K562 (cell line): ENCODE data around the gene DBF4B. TPM values are rescaled to one million over a fixed set of nuclear protein-coding genes. Genes with fewer than 3 reads are reported as not detected.

Source experiments
- ATAC-seq: fragments of 200-7000 bp; cut with Tn5 transposase; 3 replicates; pipeline ENCODE4 v1.9.1; 2020; ENCODE audit warnings: moderate library complexity
- BruUV-seq: library from RNA; stranded (reverse); fragments of 400-500 nt; replicated peaks from 2 replicates; lab custom pipeline; 2021; lab: Mats Ljungman, UMichigan
- CTCF ChIA-PET: fragments of 300-600 bp; formaldehyde crosslinking; extraction: SDS; loops from one replicate; lab custom pipeline; 2021; ENCODE audit warnings: low intra/inter-chr PET ratio; lab: Yijun Ruan, JAX
- POLR2A ChIA-PET: fragments of 300-600, 350-650 bp; sonication (Branson Sonifier 250); formaldehyde crosslinking; extraction: SDS; loops from one replicate; lab custom pipeline; 2021; ENCODE audit warnings: antibody characterized with exemption, inconsistent platforms; lab: Yijun Ruan, JAX
- DNase-seq, 4 experiments: peaks; one replicate each; pipeline versions ENCODE4 v3.0.0 to v3.0.0-alpha.2; 2011 to 2018; ENCODE audit warnings: low spot score in 3 of 4, mixed read lengths in 3 of 4; ENCODE audit errors: extremely low read depth in 1 of 4
- FAIRE-seq: peaks from 2 replicates; lab custom pipeline; 2011; peaks lifted over from hg19 to GRCh38; lab: Jason Lieb, UNC
- H2AFZ ChIP-seq: 2 replicates; pipeline ENCODE4 v1.6.0; 2011; ENCODE audit warnings: low read depth, low read length, control low read depth, inconsistent platforms
- H3K27ac ChIP-seq: fragments of 200-600 bp; 3 replicates; pipeline ENCODE4 v1.8.0; 2011; ENCODE audit warnings: low read depth, mild to moderate bottlenecking, control low read depth, inconsistent platforms, low read length, moderate library complexity, mixed read lengths; ENCODE audit errors: extremely low read depth
- H3K27me3 ChIP-seq, 2 experiments: fragments of 300-600 bp in 1 of 2; 2 replicates in 1 of 2; 3 replicates in 1 of 2; pipeline versions ENCODE4 v1.6.0 to v1.8.0; 2011; ENCODE audit warnings: inconsistent platforms in 2 of 2, low read length in 2 of 2, mild to moderate bottlenecking in 1 of 2, mixed read lengths in 1 of 2, moderate library complexity in 1 of 2; ENCODE audit not compliant: control insufficient read depth in 2 of 2, insufficient read depth in 2 of 2
- H3K36me3 ChIP-seq: fragments of 300-600 bp; 3 replicates; pipeline ENCODE4 v1.8.0; 2011; ENCODE audit warnings: mild to moderate bottlenecking, low read length, inconsistent platforms; ENCODE audit not compliant: control insufficient read depth, insufficient read depth
- H3K4me1 ChIP-seq, 2 experiments: fragments of 200-600 bp in 1 of 2; replicated peaks in 1 of 2; 2 replicates in 1 of 2; 3 replicates in 1 of 2; pipeline versions ENCODE4 v1.5.1 to v1.8.0; 2011; ENCODE audit warnings: inconsistent platforms in 2 of 2, low read length in 2 of 2, mild to moderate bottlenecking in 1 of 2, mixed read lengths in 1 of 2, moderate library complexity in 1 of 2; ENCODE audit not compliant: control insufficient read depth in 2 of 2, insufficient read depth in 2 of 2
- H3K4me2 ChIP-seq: 2 replicates; pipeline ENCODE4 v1.6.1; 2011; ENCODE audit warnings: low read length, control low read depth, inconsistent platforms, mixed read lengths; ENCODE audit not compliant: insufficient read depth
- H3K4me3 ChIP-seq: fragments of 200-600 bp; sonication (generic), shearing (Covaris generic); 2 replicates; pipeline ENCODE4 v1.5.1; 2016; ENCODE audit warnings: control low read depth, inconsistent platforms
- H3K79me2 ChIP-seq: fragments of 200-600 bp; 3 replicates; pipeline ENCODE4 v1.8.0; 2011; ENCODE audit warnings: low read length, inconsistent platforms; ENCODE audit not compliant: control insufficient read depth, insufficient read depth
- H3K9ac ChIP-seq, 2 experiments: 2 replicates each; pipeline versions ENCODE4 v1.6.0 to v1.6.1; 2011; ENCODE audit warnings: low read depth in 2 of 2, low read length in 2 of 2, control low read depth in 1 of 2, inconsistent platforms in 1 of 2, mild to moderate bottlenecking in 1 of 2, mixed read lengths in 1 of 2; ENCODE audit not compliant: insufficient read depth in 1 of 2
- H3K9me1 ChIP-seq: one replicate; pipeline ENCODE4 v1.6.0; 2011; ENCODE audit warnings: inconsistent platforms, mild to moderate bottlenecking, low read length, moderate library complexity; ENCODE audit not compliant: control insufficient read depth, insufficient read depth
- H3K9me3 ChIP-seq: replicated peaks from 2 replicates; pipeline ENCODE4 v1.5.1; 2011; ENCODE audit warnings: low read depth, low read length, inconsistent platforms; ENCODE audit not compliant: control insufficient read depth, insufficient read depth
- H4K20me1 ChIP-seq: replicated peaks from 2 replicates; pipeline ENCODE4 v1.6.1; 2011; ENCODE audit warnings: low read length, inconsistent platforms, mixed read lengths; ENCODE audit not compliant: control insufficient read depth, insufficient read depth
- ASH1L ChIP-seq: fragments of 450-650 bp; IDR thresholded peaks from 2 replicates; pipeline ENCODE4 v1.6.1; 2018; ENCODE audit warnings: borderline replicate concordance, mild to moderate bottlenecking, low read depth; ENCODE audit not compliant: partially characterized antibody
- CTBP1 ChIP-seq: fragments of 450-650 bp; IDR thresholded peaks from 2 replicates; pipeline ENCODE4 v1.6.1; 2016; ENCODE audit warnings: borderline replicate concordance
- EP300 ChIP-seq: IDR thresholded peaks from 2 replicates; pipeline ENCODE4 v1.6.1; 2012; ENCODE audit warnings: low read length, improper control_type of control experiment
- ETS1 ChIP-seq: conservative IDR thresholded peaks from 2 replicates; pipeline ENCODE4 v1.6.1; 2011; ENCODE audit warnings: low read depth, mild to moderate bottlenecking, low read length; ENCODE audit not compliant: control insufficient read depth
- FOS ChIP-seq: IDR thresholded peaks from 3 replicates; pipeline ENCODE4 v1.6.1; 2011; ENCODE audit not compliant: insufficient read length; ENCODE audit errors: extremely low read depth
- HDAC8 ChIP-seq: fragments of 450-650 bp; IDR thresholded peaks from 2 replicates; pipeline ENCODE4 v1.6.1; 2016; ENCODE audit warnings: mild to moderate bottlenecking, missing genetic modification characterization, moderate library complexity, missing compliant biosample characterization
- KDM4B ChIP-seq, 2 experiments: fragments of 450-650 bp in 1 of 2; sonication (generic) in 1 of 2; IDR thresholded peaks; 2 replicates each; pipeline ENCODE4 v1.6.1; 2016 to 2017; ENCODE audit warnings: borderline replicate concordance in 2 of 2, antibody characterized with exemption in 1 of 2, low read depth in 1 of 2, mild to moderate bottlenecking in 1 of 2
- RBM39 ChIP-seq: fragments of 200-400 bp; formaldehyde crosslinking; optimal IDR thresholded peaks from 2 replicates; pipeline ENCODE3; 2018; ENCODE audit warnings: low read depth, low read length
- SAP30 ChIP-seq: fragments of 200-600 bp; sonication (generic); IDR thresholded peaks from 2 replicates; pipeline ENCODE4 v1.6.1; 2012; ENCODE audit warnings: borderline replicate concordance, low read depth, mild to moderate bottlenecking, moderate library complexity, low read length, control low read depth, inconsistent platforms; ENCODE audit not compliant: insufficient read depth, poor library complexity, severe bottlenecking
- TAF7 ChIP-seq: fragments of 450-650 bp; IDR thresholded peaks from 2 replicates; pipeline ENCODE4 v1.6.1; 2016; ENCODE audit warnings: missing genetic modification characterization, missing compliant biosample characterization
- ZFP91 ChIP-seq: sonication (generic); formaldehyde crosslinking; IDR thresholded peaks from 2 replicates; pipeline ENCODE4 v1.8.0; 2022; ENCODE audit warnings: mild to moderate bottlenecking, missing genetic modification reagents
- ZHX1 ChIP-seq: fragments of 150-350 bp; conservative IDR thresholded peaks from 2 replicates; pipeline ENCODE4 v1.6.1; 2014; ENCODE audit warnings: low read length
- ZNF444 ChIP-seq: fragments of 250-450 bp; sonication (Bioruptor Pico); IDR thresholded peaks from 2 replicates; pipeline ENCODE4 v1.4.0; 2020; ENCODE audit warnings: mild to moderate bottlenecking, moderate library complexity
- ZNF764 ChIP-seq: fragments of 250-450 bp; sonication (Bioruptor Pico); IDR thresholded peaks from 2 replicates; pipeline ENCODE4 v1.4.0; 2020; ENCODE audit warnings: low read depth, mild to moderate bottlenecking, moderate library complexity
- WGBS: fragments of 100-300 bp; shearing (Covaris generic); methylation state at CpG from one replicate; pipeline ENCODE4 v1.1.6; 2016; ENCODE audit warnings: low coverage, mixed read lengths; ENCODE audit not compliant: insufficient coverage; ENCODE audit errors: missing lambda C conversion rate; 5-methylcytosine and 5-hydroxymethylcytosine counted together
- in situ Hi-C: fragments of 300-500 bp; cut with MboI; formaldehyde crosslinking; loops from 4 replicates; pipeline ENCODE4 v1.15.0; 2018; ENCODE audit warnings: inconsistent platforms, mixed read lengths
- intact Hi-C: fragments of 100-400 bp; cut with micrococcal nuclease; formaldehyde crosslinking; loops from 2 replicates; pipeline ENCODE4 v1.14.2; 2022
- polyA plus RNA-seq, 8 experiments: library from polyadenylated mRNA; depleted of rRNA in 4 of 8; stranded (reverse) in 5 of 8; unstranded in 3 of 8; fragments of >200 nt; fragmentation: Nextera tagmentation in 2 of 8; fragmentation: Illumina TruSeq in 1 of 8; extraction: Ambion mirVana in 2 of 8; extraction: Trizol in 1 of 8; gene quantifications; 2 replicates each; pipeline versions ENCODE4 v1.2.1 to v1.2.3, GENCODE V29; 2011 to 2014; ENCODE audit warnings: inconsistent platforms in 1 of 8, missing spikeins in 1 of 8
- total RNA-seq, 7 experiments: library from RNA; depleted of rRNA in 6 of 7; stranded (reverse); fragments of >200 nt in 6 of 7; fragmentation: Illumina TruSeq in 2 of 7; extraction: Trizol in 2 of 7; gene quantifications; 2 replicates each; pipeline versions ENCODE4 v1.2.1 to v1.2.3, GENCODE V29; 2011 to 2021; ENCODE audit warnings: low replicate concordance in 1 of 7

The DBF4B gene
- total and polyA plus RNA-seq, 9 of the 15 experiments (the other 6 are each of a cell fraction or from before 2014, with no cell fraction given), result 2.5 to 26.9 (median 14.6) TPM

- BruUV-seq, result no TSS peak
- POLR2A ChIA-PET, result no interaction called here
- H3K27me3 ChIP-seq, result peaks cover 3 to 36% of the 10 kb centered on the region in 2 experiments; a peak in 3 of 5 replicates
- H3K9me1 ChIP-seq, result no peaks in the 10 kb centered on the region
- ATAC-seq (no peak), FAIRE-seq (no peak), DNase-seq (no peak)
- no peak overlapping the region for H3K27ac ChIP-seq
- CTCF ChIA-PET, result no interaction called here
- peaks cover 0 to 18% of the 10 kb centered on the region in 2 experiments; a peak in 2 of 5 replicates for H3K4me1 ChIP-seq
- H3K9ac ChIP-seq, result no peak overlapping the region; a peak in 1 of 4 replicates
- intact Hi-C loops, result no loop called here
- no peak overlapping the region for H3K4me3 ChIP-seq
- in situ Hi-C loops, result no loop called here
- H3K4me2 ChIP-seq, result no peak overlapping the region
- peaks cover 10% of the 10 kb centered on the region; the same call in 1 of the 2 replicates for H4K20me1 ChIP-seq
- H2AFZ ChIP-seq, result no peak overlapping the region
- no peaks in the 10 kb centered on the region for H3K9me3 ChIP-seq
- H3K36me3 ChIP-seq, result no peaks in the 10 kb centered on the region
- 29% methylated on average over 5 of the region's 5 CpGs for WGBS
- H3K79me2 ChIP-seq, result no peaks in the 10 kb centered on the region
- TF ChIP-seq ZFP91 (CRISPR knock-in tag), result no peak
- TF ChIP-seq ASH1L, result no peak
- no peak for TF ChIP-seq ZNF444 (CRISPR knock-in tag)
- no peak for TF ChIP-seq TAF7 (tag)
- TF ChIP-seq SAP30, result no peak
- no peak for TF ChIP-seq RBM39
- no peak for TF ChIP-seq CTBP1
- no peak for TF ChIP-seq ZHX1
- no peak for TF ChIP-seq HDAC8
- no peak for TF ChIP-seq ETS1
- no peak for TF ChIP-seq ZNF764
- TF ChIP-seq KDM4B (IDR thresholded peaks at IDR 0.05; ENCODE audit: borderline replicate concordance in 2 of 2, low read depth in 1 of 2), result no peak
- TF ChIP-seq EP300, result no peak
- TF ChIP-seq FOS, result no peak
These were observed 49.5 kb downstream of the DBF4B start for GRCh38 chr17:44757918-44758413.
